H1 (cell line): Measurements from ENCODE around the gene PDE8B. TPM values are rescaled to one million over a fixed set of nuclear protein-coding genes. Genes with fewer than 3 reads are reported as not detected.

Source experiments
- EP300 ChIP-seq, 2 experiments: IDR thresholded peaks; 1 replicate in 1 of 2; 2 replicates in 1 of 2; pipeline ENCODE4 v1.6.1; 2011 to 2012; ENCODE audit warnings: low read depth in 2 of 2, low read length in 2 of 2, mild to moderate bottlenecking in 2 of 2, borderline replicate concordance in 1 of 2, inconsistent platforms in 1 of 2, moderate library complexity in 1 of 2
- PHF8 ChIP-seq: fragments of 200-600 bp; sonication (generic); conservative IDR thresholded peaks from 2 replicates; pipeline ENCODE4 v1.7.1; 2012; ENCODE audit warnings: low read depth, mild to moderate bottlenecking, inconsistent platforms, low read length, moderate library complexity
- SIX5 ChIP-seq: IDR thresholded peaks from 2 replicates; pipeline ENCODE4 v1.6.1; 2011; ENCODE audit warnings: mild to moderate bottlenecking, low read depth, low read length
- SUZ12 ChIP-seq: fragments of 200-600 bp; sonication (generic); IDR thresholded peaks from 2 replicates; pipeline ENCODE4 v1.6.1; 2012; ENCODE audit warnings: mild to moderate bottlenecking, inconsistent platforms, low read length, moderate library complexity, mixed read lengths
- polyA plus RNA-seq, 7 experiments: library from polyadenylated mRNA; depleted of rRNA in 3 of 7; stranded (reverse) in 5 of 7; unstranded in 2 of 7; fragments of >200 nt in 5 of 7; fragments of 200-250 nt in 2 of 7; gene quantifications; 1 replicate in 5 of 7; 2 replicates in 1 of 7; 4 replicates in 1 of 7; pipeline versions ENCODE4 v1.2.1 to v1.2.3, GENCODE V29; 2011 to 2013; ENCODE audit warnings: missing spikeins in 2 of 7, mixed read lengths in 2 of 7
- total RNA-seq: library from RNA; stranded (reverse); fragmentation: NEBNext Ultra II Directional; extraction: Animal tissue kit (Norgen Biotek cat#: 25700); gene quantifications from 2 replicates; pipeline ENCODE4 v1.2.1, GENCODE V29; 2021
- TF ChIP-seq, protein P1 (sequence below): fragments of 300-600 bp; sonication (generic); IDR thresholded peaks from 2 replicates; pipeline ENCODE4 v1.7.1; 2012; ENCODE audit warnings: low read length, moderate library complexity, mild to moderate bottlenecking, inconsistent platforms; ENCODE audit not compliant: insufficient replicate concordance
- TF ChIP-seq, protein P2 (sequence below): IDR thresholded peaks from 2 replicates; pipeline ENCODE4 v1.6.1; 2012; ENCODE audit warnings: low read length, inconsistent platforms

The PDE8B gene
- total and polyA plus RNA-seq, 2 of the 8 experiments (the other 6 are each of a cell fraction or from before 2014, with no cell fraction given) = 0.32 to 1.1 TPM

DNA sequence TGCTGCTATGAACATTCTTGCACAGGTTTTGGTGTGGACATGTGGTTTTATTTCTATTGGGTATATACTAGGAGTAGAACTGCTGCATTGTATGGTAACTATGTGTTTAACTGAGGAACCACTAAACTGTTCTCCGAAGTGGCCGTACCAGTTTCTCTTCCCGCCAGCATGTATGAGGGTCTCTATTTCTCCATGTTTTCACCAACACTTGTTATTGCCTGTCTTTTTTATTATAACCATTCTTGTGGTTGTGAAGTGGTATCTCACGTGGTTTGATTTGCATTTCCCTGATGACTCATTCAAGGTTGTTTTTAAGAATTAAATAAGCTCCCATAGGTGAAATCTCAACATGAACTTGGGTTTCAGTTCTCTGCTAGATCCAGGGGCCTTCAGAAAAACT, 19.4 kb downstream of the PDE8B start (continued):
- TF ChIP-seq, protein P1, sequence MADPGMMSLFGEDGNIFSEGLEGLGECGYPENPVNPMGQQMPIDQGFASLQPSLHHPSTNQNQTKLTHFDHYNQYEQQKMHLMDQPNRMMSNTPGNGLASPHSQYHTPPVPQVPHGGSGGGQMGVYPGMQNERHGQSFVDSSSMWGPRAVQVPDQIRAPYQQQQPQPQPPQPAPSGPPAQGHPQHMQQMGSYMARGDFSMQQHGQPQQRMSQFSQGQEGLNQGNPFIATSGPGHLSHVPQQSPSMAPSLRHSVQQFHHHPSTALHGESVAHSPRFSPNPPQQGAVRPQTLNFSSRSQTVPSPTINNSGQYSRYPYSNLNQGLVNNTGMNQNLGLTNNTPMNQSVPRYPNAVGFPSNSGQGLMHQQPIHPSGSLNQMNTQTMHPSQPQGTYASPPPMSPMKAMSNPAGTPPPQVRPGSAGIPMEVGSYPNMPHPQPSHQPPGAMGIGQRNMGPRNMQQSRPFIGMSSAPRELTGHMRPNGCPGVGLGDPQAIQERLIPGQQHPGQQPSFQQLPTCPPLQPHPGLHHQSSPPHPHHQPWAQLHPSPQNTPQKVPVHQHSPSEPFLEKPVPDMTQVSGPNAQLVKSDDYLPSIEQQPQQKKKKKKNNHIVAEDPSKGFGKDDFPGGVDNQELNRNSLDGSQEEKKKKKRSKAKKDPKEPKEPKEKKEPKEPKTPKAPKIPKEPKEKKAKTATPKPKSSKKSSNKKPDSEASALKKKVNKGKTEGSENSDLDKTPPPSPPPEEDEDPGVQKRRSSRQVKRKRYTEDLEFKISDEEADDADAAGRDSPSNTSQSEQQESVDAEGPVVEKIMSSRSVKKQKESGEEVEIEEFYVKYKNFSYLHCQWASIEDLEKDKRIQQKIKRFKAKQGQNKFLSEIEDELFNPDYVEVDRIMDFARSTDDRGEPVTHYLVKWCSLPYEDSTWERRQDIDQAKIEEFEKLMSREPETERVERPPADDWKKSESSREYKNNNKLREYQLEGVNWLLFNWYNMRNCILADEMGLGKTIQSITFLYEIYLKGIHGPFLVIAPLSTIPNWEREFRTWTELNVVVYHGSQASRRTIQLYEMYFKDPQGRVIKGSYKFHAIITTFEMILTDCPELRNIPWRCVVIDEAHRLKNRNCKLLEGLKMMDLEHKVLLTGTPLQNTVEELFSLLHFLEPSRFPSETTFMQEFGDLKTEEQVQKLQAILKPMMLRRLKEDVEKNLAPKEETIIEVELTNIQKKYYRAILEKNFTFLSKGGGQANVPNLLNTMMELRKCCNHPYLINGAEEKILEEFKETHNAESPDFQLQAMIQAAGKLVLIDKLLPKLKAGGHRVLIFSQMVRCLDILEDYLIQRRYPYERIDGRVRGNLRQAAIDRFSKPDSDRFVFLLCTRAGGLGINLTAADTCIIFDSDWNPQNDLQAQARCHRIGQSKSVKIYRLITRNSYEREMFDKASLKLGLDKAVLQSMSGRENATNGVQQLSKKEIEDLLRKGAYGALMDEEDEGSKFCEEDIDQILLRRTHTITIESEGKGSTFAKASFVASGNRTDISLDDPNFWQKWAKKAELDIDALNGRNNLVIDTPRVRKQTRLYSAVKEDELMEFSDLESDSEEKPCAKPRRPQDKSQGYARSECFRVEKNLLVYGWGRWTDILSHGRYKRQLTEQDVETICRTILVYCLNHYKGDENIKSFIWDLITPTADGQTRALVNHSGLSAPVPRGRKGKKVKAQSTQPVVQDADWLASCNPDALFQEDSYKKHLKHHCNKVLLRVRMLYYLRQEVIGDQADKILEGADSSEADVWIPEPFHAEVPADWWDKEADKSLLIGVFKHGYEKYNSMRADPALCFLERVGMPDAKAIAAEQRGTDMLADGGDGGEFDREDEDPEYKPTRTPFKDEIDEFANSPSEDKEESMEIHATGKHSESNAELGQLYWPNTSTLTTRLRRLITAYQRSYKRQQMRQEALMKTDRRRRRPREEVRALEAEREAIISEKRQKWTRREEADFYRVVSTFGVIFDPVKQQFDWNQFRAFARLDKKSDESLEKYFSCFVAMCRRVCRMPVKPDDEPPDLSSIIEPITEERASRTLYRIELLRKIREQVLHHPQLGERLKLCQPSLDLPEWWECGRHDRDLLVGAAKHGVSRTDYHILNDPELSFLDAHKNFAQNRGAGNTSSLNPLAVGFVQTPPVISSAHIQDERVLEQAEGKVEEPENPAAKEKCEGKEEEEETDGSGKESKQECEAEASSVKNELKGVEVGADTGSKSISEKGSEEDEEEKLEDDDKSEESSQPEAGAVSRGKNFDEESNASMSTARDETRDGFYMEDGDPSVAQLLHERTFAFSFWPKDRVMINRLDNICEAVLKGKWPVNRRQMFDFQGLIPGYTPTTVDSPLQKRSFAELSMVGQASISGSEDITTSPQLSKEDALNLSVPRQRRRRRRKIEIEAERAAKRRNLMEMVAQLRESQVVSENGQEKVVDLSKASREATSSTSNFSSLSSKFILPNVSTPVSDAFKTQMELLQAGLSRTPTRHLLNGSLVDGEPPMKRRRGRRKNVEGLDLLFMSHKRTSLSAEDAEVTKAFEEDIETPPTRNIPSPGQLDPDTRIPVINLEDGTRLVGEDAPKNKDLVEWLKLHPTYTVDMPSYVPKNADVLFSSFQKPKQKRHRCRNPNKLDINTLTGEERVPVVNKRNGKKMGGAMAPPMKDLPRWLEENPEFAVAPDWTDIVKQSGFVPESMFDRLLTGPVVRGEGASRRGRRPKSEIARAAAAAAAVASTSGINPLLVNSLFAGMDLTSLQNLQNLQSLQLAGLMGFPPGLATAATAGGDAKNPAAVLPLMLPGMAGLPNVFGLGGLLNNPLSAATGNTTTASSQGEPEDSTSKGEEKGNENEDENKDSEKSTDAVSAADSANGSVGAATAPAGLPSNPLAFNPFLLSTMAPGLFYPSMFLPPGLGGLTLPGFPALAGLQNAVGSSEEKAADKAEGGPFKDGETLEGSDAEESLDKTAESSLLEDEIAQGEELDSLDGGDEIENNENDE = no peak
- TF ChIP-seq, protein P2, sequence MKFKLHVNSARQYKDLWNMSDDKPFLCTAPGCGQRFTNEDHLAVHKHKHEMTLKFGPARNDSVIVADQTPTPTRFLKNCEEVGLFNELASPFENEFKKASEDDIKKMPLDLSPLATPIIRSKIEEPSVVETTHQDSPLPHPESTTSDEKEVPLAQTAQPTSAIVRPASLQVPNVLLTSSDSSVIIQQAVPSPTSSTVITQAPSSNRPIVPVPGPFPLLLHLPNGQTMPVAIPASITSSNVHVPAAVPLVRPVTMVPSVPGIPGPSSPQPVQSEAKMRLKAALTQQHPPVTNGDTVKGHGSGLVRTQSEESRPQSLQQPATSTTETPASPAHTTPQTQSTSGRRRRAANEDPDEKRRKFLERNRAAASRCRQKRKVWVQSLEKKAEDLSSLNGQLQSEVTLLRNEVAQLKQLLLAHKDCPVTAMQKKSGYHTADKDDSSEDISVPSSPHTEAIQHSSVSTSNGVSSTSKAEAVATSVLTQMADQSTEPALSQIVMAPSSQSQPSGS = no peak
- no peak for TF ChIP-seq EP300 (IDR thresholded peaks at IDR 0.05; ENCODE audit: borderline replicate concordance in 1 of 2, low read depth in 2 of 2, low read length in 2 of 2)
- TF ChIP-seq SUZ12 = no peak
- TF ChIP-seq SIX5 = no peak
- TF ChIP-seq PHF8 = no peak
- TF ChIP-seq, all 59 proteins: peak for 0
